GM21737 (cell line): ENCODE data around the gene RMI2.

Experiments used
- ATAC-seq: cut with Tn5 transposase; IDR thresholded peaks from one replicate; pipeline ENCODE4 v1.9.1; 2021; ENCODE audit warnings: mild to moderate bottlenecking, moderate library complexity; ENCODE audit not compliant: unreplicated experiment

Gene RMI2

DNA sequence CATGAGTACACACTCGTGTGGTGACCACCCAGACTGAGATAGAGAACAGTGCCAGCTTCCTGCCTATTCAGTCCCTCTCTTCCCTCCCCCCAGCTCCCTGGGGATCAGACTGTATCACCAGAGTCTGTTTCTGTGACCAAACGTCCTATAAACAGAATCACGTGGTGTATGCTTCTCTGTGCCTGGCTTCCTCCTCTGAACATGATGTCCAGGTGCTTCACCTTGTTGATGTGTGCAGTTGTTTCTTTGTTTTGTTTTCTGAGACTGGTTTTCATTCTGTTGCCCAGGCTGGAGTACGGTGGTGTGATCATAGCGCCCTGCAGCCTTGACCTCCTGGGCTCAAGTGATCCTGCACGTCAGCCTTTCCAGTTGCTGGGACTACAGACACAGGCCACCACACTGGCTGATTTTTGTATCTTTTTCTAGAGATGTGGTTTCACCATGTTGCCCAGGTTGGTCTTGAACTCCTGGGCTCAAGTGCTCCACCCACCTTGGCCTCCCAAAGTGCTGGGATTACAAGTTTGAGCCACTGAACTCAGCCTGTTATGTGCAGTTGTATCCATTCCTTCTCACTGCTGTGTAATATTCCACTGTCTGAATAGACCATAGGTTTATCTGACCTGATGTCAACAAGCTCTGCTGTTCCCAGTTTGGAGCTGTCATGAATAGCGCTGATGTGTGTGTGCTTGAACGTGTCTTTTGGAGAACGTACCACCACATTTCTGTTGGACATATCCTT lies 35.2 kb upstream of the RMI2 start:
- peak; percentile 44 for ATAC-seq

DNA sequence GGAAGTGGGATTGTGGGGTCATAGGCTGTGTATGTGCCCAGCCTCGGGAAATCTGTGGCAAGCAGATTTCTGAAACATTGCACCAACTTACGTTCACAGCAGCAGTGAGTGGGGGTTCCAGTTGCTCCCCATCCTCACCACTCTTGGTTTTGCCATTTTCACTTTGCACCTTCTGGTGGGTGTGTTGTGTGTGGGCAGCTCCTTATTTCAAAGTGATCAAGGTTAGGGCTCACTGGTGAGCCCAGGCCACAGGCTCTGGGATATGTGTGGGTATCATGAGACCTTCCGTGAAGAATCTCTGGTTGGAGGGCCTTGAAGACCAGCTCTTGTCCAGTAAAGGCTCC lies 34.7 kb upstream of the RMI2 start:
- ATAC-seq, result no peak

DNA sequence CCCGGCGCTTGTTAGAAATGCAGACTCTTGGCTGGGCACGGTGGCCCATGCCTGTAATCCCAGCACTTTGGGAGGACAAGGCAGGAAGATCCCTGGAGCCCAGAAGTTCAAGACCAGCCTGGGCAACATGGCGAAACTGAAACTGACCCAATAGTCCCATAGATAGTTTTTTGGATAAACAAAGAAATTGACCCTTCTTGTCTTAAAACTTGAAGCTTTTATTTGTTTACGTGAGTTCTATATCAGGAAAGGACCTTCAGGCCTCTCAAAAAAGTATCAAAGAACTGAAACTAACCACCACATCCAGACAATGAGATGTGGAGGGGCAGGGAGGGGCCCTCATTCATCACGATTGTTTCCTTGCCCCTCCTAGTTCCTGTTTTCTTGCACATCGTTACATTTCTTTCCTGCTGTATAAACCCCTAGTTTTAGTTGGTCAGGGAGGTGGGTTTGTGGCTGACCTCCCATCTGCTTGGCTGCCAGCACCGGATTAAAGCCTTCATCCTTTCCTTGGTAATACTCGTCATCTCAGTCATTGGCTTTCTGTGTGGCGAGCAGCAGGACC lies 34.2 kb upstream of the RMI2 start:
- ATAC-seq, result peak; percentile 41

DNA sequence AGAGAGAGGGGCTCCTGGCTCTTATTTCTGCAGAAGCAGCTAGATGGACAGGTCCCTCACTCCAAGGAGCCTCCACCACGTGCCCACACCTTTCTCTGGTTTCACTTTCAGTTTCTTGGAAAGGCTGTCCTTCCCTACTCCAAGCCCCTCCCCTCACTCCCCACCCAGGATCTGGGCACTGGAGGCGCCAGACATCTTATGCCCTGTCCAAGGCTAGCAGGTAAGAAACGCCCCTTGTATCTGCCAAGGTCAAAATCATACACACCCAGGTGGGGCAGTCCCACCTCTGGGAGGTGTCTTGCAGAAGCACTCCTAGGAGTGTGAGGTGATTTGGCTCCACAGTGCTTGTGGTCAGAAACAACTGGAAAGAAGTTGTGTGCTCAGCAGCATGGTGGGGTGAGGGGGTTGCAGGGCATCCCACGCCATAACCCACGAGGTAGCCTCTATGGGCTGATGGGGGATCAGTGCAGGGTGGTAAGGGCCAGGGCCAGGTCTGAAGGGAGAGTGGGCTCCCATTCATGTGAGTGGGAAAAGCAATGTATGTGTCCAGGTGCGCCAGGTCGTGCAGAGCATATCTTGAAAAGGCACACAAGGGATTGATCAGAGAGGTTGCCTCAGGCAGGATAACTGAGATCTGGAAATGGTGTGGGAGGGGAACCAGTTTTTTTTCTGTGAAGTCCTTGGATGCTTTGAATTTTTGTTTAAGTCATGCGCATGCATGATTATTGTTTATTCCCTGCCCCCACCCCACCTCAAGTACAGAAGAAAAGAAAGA lies 32.4 kb upstream of the RMI2 start:
- ATAC-seq, result no peak

DNA sequence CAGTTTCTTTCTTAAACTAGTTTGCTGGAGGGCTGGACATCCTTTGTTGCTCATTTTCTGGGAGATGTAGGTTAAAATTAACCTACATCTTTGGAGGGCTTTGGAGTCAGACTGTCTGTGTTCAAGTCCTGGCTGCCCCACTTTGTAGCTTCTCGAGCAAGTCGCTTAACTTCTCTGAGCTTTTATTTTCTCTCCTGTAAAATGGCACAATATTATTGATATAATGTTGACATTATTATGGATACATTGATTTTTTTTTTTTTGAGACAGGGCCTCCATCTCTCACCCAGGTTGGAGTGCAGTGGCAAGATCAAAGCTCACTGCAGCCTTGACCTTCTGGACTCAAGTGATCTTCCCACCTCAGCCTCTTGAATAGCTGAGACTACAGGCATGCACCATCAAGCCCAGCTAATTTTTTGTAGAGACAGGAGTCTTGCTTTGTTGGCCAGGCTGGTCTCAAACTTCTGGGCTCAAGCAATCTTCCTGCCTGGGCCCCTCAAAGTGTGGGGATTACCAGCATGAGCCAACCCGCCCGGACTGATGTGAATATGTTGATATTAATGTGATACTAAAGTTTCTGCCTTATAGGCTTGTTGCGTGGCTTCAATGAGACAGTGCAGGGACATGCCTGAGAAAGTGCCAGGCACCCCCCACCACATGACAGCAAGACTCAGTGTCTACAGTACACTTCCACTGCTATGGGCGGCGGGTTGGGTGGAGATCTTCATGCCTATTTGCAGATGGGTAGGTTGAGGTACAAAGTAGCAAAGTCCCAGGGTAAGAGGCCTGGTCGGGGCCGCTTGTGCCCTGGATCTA lies 31.6 kb upstream of the RMI2 start:
- no peak for ATAC-seq

DNA sequence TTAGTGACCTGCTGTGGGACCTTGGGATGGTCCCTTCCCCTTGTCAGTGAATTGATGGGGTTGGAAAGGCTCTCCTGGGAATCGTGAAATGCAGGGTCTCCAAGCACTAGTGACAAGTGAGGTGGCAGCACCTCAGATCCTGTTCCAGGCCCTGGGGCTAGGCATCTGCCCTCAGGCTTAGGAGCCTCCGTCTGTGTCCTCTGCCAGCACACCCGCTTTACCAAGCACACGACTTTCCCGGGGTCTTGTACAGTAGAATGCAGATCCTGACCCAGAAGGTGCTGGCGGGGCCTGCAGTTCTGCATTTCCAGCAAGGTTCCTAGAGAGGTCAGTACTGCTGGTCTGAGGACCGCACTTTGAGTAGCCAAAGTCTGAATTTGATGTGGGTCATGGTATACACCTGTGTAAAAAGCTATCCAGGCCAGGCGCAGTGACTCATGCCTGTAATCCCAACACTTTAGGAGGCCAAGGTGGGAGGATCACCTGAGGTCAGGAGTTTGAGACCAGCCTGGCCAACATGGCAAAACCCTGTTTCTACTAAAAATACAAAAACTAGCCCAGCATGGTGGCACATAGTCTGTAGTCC lies 30.9 kb upstream of the RMI2 start:
- ATAC-seq, result no peak

DNA sequence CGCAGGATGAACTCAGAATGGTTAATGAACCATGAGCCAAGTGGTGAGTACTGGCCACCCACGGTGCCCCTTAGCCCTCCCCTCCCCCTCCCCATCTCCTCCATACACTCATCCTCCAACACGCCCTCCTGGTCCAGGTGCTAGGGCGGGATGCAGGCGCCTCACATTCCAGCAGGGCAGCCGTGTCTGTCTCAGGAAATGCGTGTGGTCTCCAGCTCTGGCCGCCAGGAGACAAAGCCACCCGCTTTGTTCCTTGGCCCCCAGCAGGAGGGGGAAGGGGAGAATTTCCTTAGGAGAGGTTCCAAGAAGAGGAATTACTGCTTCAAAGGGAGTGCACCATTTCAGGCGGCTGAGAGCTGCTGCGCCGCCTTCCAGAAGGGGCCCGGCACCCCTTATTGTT lies 29.7 kb upstream of the RMI2 start:
- no peak for ATAC-seq

DNA sequence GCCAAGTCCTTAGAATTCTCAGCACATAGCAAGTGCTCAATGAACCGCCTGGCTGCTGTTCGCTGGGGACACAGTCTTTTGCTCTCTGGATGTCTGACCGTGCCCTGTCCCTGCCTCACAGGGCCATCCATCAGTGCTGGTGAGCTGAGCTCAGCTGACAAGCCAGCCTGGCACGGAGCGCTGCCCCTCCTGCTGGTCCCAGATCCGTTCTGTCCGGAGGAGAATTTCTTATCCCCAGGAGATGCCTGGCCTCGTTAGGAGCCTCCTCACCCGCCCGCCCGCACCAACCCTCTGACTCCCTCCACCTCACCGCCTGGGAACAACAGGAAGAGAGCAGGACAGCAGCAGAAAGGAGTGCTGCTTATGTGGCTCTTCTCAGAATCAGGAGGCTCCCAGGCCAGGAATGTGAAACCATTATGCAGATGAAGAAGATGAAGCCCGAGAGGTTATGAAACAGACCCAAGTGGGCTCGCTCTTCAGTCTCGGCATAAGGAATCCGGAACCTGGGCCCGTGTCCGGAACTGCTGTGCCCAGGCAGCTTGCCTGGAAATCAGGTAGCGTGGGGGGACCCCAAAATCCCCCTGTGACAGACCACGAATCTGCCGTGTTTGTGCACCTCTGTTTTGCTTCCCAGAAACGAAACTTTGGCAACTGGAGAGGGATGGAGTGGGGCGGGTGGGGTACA lies 28.8 kb upstream of the RMI2 start:
- ATAC-seq, result no peak

DNA sequence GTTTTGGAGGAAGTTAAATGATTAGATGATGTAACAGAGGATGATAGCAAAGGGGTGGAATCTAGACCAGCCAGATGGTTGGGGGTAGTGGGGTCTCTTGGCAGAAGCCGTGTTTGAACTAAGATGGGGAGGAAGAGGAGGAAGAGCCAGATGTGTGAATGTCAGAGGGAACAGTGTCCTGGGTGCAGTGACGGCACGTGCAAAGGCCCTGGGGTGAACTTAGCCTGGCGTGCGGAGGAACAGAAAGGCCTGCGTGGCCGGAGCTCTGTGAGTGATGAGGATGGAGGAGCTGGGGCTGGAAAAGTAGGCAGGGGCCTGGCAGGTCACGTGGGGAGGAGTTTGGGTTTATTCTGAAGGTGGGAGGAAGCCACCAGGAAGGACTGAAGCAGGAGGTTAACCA lies 26.4 kb upstream of the RMI2 start:
- ATAC-seq, result no peak

DNA sequence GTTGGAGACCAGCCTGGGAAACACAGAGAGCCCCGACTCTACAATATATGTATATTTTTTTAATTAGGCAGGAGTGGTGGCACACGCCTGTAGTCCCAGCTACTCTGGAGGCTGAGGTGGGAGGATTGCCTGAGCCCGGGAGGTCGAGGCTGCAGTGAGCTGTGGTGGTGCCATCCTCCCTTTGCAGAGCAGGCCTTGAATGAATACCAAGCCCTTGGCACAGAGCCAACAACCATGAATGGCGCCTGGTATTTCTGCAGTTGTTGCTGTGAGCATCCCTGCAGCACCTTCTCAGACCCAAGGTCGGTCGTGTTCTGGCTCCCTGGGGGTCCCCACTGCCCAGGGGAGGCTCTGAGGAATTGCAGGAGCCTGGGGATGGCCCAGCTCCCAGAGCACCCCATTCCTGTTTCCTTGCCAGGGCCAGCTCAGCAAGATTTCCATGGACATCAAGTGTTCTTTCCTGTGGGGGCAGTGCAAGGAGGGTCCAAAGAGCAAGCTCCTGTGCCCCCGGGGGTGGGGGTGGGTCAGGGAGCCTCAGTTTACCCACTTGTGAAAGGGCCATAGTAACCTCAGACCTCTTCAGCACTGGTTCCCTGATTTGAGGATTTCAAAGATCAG lies 25.6 kb upstream of the RMI2 start:
- ATAC-seq, result no peak

DNA sequence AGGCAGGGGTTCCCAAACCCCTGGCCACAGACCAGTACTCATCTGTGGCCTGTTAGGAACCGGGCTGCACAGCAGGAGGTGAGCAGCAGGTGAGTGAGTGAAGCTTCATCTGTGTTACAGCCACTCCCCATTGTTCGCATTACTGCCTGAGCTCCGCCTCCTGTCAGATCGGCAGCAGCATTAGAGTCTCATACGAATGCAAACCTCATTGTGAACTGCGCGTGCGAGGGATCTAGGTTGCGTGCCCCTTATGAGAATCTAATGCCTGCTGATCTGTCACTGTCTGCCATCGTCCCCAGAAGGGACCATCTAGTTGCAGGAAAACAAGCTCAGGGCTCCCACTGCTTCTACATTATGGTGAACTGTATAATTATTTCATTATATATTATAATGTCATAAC lies 25.1 kb upstream of the RMI2 start:
- ATAC-seq, result no peak

DNA sequence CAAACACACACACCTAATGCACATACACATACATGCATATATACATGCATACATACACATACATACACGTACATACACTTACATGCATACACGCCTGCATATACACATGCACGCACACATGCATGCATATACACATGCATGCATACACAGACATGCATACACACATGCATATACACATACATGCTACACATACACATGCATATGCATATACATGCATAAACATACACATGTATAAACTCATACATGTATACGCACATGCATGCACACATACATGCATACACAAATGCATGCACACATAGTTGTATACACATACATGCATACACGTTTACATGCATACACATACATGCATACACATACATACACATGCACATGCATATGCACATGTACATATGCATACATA lies 23.6 kb upstream of the RMI2 start:
- no peak for ATAC-seq

DNA sequence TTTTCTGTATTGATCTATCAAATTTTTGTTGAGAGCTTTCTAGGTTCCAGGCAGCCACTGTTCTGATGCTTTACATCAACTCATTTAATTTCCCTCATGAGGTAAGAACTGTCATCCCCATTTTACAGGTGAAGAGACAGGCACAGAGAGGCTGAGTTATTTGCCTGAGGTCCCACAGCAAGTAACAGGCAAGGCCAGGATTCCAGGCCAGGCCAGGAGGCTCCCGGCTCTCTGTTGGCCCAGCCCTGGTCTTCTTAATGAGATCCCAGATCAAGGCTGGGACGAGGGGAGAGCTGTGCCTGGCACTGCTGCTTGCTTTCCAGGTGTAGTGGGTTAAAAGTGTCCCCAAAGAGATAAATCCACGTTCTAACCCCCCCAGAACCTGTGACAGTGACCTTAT lies 22.4 kb upstream of the RMI2 start:
- no peak for ATAC-seq

DNA sequence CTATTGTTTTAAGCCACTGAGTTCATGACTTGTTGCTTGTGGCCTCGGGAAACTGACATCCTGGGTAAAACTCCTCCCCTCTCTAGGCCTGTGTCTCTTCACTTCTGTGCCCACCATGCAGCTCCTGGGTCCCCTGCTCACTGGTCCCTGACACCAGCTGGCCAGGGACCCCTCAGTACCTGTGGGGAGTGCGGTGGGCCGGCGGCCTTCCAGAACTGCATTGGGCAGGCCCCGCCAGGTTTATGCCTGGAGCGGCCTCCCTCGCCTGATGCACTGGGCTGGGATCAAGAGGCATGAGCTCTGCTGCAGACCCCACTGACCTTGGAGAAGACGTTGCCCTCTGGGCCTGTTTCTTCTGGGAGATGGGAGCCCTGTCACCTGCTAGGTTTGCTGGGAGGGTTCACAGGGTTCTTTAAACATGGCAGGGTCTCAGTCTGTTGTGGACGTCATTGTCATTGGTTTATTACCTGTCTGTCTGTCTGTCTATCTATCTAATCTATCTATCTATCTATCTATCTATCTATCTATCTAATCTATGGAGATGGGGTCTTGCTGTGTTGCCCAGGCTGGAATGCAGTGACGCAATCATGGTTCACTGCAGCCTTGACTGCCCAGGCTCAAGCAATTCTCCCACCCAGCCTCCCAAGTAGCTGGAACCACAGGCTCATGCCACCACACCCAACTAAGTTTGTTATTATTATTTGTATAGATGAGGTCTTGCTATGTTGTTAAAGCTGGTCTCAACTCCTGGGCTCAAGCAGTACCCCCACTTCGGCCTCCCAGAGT lies 21.5 kb upstream of the RMI2 start:
- no peak for ATAC-seq

DNA sequence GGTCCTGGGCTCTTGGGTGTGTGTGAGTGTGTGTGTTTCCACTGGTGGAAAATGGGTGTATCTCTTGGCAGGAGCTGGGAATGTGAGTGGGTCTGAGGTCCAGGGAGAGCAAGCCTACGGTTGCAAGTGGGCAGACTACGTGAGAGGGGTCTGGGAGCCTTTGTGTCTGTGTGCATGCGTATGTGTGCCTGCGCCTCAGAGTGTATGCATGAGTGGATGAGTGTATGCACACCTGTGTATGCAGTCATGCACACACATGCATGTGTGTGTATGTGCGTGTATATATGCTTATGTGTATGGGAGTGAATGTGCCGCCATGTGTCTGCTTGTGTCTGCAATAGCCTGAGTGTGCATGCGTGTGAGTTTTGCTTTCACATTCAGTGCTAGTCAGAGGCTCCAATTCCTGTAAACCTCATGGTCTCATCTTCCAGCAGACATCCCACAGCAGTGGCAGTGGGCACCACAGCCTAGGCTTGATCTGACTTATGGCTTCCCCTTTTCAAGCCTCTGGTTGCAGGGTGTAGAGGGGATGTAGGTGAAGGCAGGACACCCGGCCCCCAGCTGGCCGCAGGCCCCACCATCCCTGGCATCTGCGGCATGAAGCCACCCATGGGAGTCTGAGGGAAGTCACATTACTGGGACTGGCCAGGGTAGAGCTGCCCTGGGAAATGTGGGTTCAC lies 19.7 kb upstream of the RMI2 start:
- ATAC-seq, result no peak

DNA sequence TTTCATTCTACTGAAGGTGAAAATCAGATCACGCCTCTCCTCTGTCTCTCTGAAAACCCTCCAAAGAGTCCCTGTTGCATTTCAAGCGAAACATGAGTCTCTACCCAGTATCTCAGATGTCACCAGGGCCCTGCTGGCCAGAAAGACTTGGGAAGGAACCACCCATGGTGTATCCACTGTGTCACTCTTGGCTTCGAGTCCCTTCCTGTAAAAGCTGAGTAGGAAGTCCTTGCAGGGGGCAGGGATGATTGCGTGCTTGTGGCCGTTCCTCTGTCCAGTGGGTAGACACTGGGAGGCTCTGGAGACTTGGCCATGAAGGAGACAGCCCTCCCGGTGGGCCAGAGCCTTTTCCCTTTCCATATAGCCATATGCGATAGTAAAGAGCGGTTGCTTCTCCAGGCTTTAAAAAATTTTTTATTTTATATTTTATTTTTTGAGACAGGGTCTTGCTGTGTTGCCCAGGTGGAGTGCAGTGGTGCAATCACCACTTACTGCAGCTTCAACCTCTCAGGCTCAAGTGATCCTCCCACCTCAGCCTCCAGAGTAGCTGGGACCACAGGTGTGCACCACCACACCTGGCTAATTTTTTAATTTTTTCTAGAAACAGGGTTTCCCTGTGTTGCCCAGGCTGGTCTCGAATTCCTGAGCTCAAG lies 19.0 kb upstream of the RMI2 start:
- no peak for ATAC-seq

DNA sequence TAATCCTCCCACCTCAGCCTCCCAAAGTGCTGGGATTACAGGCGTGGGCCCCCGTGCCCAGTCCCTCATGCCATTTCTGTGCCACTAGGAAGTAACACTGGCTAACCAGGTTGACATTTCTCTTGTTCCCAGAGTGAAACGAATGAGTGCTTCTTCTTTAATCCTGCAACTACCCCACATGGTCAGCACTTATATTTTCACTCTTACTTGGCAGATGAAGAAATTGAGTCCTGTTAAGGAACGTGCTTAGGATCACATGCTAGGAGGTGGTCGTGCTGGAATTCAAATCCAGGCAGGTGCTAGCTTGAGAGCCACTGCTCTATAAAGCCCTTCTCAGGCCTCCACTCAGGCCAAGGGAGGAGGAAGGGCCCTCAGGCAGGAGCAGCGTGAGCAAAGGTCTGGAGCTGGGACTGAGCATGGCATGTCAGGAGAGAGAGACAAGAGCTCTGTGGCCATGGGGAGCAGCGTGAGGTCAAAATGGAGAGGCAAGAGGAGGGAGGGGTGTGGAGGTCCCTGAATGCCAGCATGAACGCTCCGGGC lies 18.5 kb upstream of the RMI2 start:
- ATAC-seq, result no peak
